PFSK-1 (cell line): ENCODE measurements around the gene LIN7A.

Experiments used
- FOXP2 ChIP-seq: optimal IDR thresholded peaks from 2 replicates; pipeline ENCODE3; 2011; ENCODE audit warnings: borderline replicate concordance, control low read depth, inconsistent platforms; ENCODE audit not compliant: insufficient read depth; ENCODE audit errors: extremely low read length, extremely low read depth
- POLR2AphosphoS5 ChIP-seq: IDR thresholded peaks from 2 replicates; pipeline ENCODE4 v1.6.1; 2012; ENCODE audit warnings: low read depth, mild to moderate bottlenecking, control low read depth, low read length, moderate library complexity
- SIN3A ChIP-seq: IDR thresholded peaks from 2 replicates; pipeline ENCODE4 v1.6.1; 2012; ENCODE audit warnings: mild to moderate bottlenecking, low read length, moderate library complexity, borderline replicate concordance; ENCODE audit not compliant: insufficient read depth
- TAF1 ChIP-seq: IDR thresholded peaks from 2 replicates; pipeline ENCODE4 v1.6.1; 2012; ENCODE audit warnings: low read length, control low read depth, borderline replicate concordance; ENCODE audit not compliant: insufficient read depth
- TF ChIP-seq, protein P1 (sequence below), 2 experiments: IDR thresholded peaks; 2 replicates each; pipeline versions ENCODE4 v1.6.1 to v1.8.0; 2011 to 2012; ENCODE audit warnings: low read depth in 2 of 2, low read length in 2 of 2, control low read depth in 1 of 2, inconsistent platforms in 1 of 2, mild to moderate bottlenecking in 1 of 2, moderate library complexity in 1 of 2; ENCODE audit not compliant: insufficient read depth in 1 of 2

DNA sequence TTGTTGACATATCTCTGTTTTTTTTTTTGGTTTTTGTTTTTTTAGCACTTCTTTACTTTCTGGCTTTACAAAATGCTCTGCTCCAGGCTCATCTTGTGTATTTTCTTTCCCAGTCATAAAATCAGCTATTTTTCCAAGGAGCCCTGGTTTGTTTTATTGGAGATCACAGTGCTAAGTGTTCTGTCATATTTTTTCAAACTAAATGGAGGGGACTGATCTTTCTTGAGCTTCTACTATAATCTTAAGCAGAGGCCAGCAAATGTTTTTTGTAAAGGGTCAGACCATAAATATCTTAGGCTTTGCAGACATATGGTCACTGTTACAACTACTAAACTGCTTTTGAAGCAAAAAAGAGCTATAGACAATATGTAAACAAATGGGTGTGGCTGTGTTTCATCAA, 30.6 kb upstream of the LIN7A start:
- TF ChIP-seq POLR2AphosphoS5, result no peak
- TF ChIP-seq, protein P1, sequence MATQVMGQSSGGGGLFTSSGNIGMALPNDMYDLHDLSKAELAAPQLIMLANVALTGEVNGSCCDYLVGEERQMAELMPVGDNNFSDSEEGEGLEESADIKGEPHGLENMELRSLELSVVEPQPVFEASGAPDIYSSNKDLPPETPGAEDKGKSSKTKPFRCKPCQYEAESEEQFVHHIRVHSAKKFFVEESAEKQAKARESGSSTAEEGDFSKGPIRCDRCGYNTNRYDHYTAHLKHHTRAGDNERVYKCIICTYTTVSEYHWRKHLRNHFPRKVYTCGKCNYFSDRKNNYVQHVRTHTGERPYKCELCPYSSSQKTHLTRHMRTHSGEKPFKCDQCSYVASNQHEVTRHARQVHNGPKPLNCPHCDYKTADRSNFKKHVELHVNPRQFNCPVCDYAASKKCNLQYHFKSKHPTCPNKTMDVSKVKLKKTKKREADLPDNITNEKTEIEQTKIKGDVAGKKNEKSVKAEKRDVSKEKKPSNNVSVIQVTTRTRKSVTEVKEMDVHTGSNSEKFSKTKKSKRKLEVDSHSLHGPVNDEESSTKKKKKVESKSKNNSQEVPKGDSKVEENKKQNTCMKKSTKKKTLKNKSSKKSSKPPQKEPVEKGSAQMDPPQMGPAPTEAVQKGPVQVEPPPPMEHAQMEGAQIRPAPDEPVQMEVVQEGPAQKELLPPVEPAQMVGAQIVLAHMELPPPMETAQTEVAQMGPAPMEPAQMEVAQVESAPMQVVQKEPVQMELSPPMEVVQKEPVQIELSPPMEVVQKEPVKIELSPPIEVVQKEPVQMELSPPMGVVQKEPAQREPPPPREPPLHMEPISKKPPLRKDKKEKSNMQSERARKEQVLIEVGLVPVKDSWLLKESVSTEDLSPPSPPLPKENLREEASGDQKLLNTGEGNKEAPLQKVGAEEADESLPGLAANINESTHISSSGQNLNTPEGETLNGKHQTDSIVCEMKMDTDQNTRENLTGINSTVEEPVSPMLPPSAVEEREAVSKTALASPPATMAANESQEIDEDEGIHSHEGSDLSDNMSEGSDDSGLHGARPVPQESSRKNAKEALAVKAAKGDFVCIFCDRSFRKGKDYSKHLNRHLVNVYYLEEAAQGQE (IDR thresholded peaks at IDR 0.05; ENCODE audit: insufficient read depth in 1 of 2, low read depth in 2 of 2, low read length in 2 of 2), result no peak
- TF ChIP-seq FOXP2, result no peak
- TF ChIP-seq TAF1, result no peak
- TF ChIP-seq SIN3A, result no peak
